ENCODE data around the gene TRPM6. TPM values are rescaled to one million over a fixed set of nuclear protein-coding genes. Genes with fewer than 3 reads are reported as not detected.
"Not testable (repeated sequence)": the region's sequence is repeated elsewhere in the genome, so short reads cannot be mapped to it uniquely, and the experiment has no call there.

TRPM6 gene, protein sequence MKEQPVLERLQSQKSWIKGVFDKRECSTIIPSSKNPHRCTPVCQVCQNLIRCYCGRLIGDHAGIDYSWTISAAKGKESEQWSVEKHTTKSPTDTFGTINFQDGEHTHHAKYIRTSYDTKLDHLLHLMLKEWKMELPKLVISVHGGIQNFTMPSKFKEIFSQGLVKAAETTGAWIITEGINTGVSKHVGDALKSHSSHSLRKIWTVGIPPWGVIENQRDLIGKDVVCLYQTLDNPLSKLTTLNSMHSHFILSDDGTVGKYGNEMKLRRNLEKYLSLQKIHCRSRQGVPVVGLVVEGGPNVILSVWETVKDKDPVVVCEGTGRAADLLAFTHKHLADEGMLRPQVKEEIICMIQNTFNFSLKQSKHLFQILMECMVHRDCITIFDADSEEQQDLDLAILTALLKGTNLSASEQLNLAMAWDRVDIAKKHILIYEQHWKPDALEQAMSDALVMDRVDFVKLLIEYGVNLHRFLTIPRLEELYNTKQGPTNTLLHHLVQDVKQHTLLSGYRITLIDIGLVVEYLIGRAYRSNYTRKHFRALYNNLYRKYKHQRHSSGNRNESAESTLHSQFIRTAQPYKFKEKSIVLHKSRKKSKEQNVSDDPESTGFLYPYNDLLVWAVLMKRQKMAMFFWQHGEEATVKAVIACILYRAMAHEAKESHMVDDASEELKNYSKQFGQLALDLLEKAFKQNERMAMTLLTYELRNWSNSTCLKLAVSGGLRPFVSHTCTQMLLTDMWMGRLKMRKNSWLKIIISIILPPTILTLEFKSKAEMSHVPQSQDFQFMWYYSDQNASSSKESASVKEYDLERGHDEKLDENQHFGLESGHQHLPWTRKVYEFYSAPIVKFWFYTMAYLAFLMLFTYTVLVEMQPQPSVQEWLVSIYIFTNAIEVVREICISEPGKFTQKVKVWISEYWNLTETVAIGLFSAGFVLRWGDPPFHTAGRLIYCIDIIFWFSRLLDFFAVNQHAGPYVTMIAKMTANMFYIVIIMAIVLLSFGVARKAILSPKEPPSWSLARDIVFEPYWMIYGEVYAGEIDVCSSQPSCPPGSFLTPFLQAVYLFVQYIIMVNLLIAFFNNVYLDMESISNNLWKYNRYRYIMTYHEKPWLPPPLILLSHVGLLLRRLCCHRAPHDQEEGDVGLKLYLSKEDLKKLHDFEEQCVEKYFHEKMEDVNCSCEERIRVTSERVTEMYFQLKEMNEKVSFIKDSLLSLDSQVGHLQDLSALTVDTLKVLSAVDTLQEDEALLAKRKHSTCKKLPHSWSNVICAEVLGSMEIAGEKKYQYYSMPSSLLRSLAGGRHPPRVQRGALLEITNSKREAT (N-terminal part only)
- total RNA-seq (2014; rRNA removed) = not detected in 2 replicates
- 0.01 TPM for polyA plus RNA-seq (2012)

DNA sequence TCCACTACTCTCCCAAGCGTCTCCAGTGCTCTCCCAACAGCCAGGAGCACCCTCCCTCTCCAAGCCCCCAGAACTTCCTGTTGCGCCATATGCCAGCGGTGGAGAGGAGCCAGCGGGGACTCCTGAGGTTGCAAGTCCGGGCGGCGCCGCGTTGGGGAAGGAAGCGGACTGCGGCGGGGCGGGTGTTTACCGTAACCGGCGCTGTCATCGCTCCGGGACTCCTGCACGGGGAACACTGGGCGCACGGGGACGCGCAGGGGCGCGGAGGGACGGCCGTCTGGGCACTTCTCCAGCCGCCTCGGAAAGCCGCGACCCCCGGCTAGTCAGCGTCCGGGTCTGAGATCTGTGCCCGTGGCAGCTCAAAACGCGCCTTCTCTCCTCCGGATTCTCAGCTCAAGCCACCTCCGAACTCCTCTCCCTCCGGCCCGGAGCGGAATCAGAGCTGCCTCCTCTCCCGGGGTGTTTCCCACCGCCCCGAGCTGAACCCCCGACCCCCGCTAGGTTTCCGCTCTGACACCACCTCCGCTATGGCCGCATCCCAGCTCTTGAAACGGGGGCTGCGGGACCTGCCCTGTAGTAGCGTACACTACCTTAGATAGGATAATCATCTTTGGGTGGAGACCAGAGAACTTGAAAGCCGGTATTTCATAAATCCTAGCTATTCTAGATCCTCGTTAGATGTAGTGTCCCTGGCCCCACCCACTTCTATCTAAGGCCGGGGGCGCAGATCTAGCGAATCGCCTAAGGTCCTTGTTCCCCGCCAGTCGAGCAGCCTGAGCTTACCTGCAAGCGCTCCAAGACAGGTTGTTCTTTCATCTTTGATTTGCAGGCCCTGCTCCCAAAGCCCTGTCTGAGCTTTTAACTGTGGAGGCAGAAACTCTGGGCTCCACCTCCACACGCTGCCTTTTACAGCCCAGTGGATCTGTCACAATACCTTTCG is at the start of gene TRPM6:
TRPM6 (minus strand) TSS at position 881 of the 940 bp plus-strand sequence; CDS start at position 816, 65 bp downstream.
- peak; percentile 45 for DNase-seq (ENCODE audit: low read depth)

DNA sequence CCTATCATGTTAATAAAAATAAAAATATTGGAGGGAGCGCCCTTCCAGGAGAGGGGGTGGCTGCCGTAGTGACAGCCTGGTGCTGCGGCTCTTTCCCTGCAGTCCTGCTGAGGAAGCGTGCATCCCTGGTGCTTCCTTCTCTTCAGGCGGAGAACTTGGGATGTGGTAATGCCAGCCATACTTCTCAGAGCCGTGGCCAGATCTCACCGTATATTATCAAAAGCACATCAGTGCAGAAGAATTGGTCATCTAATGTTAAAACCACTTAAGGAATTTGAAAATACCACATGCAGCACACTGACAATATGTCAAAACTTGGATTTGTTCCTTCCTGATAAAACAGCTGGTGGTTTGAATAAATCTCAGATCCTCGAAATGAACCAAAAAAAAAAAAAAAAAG is 47.3 kb upstream of the TRPM6 start:
- DNase-seq (ENCODE audit: low read depth) = peak; percentile 66

DNA sequence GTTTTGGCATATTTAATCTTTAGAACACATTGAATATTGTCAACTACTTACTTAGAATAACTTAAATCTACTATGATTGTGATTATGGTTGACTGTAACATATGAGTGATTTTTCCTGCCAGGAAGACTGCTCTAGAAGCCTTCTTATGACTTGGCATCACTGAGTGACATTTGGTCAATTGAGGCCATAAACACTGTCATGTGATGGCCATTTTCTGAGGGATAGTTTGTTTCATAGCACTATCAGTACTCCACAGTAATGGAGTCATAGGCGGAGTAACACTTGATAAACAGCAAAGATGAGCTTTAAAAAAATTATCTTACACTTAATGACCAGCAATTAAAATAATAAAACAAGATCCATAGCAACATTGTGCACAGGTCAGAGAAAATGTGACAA is 34.0 kb upstream of the TRPM6 start:
- DNase-seq (ENCODE audit: low read depth) = no peak

DNA sequence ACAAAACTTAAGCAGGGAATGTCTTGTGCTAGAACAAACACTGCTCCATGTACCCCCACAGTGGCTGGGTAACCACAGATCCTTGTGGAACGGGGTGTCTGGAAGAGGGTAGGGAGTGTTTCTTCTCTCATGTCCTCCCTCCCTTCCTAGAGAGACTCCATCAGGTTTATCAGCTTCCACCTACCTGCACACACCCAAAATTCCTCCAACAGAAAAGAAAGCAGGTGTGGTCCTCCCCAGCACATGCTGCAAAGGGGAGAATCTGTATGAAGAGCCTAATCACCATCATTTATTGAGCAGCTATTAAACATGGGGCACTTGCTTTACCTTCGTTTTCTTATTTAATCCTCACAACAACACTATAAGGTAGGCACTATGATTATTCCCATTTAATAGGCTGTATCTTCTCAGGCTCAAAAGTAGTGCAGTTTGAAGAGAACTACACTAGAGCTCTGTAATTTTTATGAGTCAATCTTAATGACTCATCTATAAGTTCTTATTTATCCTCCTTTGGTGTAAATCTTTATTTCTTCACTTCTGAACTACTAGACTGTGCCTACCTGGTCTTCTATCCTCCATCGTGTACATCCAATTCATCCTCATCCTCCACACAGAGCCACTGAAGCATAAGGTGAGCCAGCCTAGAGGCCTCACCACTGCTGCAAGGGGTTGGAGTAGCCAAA is 33.4 kb upstream of the TRPM6 start:
- DNase-seq (ENCODE audit: low read depth) = no peak

DNA sequence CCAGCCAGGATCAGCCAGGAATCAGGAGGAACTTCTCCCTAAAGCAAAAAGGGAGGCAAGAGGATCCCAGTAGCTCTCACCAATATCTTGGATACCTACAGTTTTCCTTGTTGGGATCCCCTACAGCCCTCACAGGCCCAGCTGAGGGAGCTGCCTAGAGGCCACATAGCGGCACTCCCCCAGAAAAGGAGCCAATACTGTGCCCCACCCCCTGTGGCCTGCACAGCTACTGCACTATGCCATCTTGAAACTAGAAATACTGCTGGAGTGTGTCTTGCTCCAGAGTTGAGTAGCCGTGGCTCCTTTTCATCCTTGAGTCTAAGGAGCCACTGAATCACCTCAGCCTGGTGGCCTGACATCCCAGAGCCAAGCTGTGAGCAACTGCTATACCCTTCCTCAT is 22.3 kb upstream of the TRPM6 start:
- DNase-seq (ENCODE audit: low read depth) = no peak

DNA sequence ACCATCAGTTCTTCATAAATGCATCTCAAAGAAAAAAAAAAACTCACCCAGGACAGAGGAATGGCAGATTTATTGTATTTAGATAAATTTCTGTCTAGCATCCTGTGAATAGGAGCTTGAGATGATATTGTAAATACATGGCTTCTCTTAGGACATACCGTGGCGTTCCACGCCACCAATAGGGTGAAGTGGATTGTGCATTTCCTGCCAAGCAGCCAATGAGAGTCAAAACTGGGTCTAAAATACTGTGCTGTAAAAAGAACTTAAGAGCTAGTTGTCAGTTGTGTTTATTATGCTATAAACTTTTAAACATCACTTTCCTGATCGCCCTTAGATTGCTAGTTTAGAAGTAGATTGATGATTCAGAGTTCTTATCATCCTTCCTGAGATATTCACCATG is 20.9 kb upstream of the TRPM6 start:
- no peak for DNase-seq (ENCODE audit: low read depth)

DNA sequence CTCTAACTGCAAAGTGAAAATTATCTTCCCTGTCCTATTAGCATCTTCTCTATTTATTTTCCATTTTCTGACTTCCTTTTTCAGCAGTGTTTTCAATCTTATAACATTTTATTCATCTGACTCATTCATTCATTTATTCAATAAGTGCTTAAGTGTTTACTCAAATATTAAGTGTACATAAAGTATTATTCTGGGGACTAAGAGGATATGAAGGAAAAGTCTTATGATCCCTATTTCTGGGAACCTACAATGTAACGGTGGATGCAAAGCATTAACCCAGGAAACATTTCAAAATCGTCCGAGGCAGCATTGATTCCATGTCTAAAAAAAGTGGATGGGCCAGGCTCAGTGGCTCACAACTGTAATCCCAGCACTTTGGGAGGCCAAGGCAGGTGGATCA is 19.4 kb upstream of the TRPM6 start:
- no peak for DNase-seq (ENCODE audit: low read depth)

DNA sequence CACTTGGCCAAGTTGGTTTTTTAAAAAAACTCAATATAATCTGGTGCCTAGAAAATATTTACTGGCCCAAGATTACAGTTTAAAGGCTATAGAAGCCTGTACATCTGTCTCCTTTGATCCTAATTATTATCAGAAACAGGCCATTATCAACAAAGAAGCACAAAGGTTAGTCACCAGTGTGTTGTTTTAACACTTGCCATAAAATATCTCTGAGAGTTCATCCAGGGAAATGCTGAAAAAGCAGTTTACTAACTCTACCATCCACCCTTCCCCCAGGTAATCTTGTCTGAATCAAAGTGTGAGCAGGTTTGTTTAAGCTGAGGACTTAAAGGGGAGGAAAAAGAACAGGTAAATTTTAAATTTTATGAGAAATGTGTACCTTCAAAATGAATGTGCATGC is 13.3 kb upstream of the TRPM6 start:
- no peak for DNase-seq (ENCODE audit: low read depth)

DNA sequence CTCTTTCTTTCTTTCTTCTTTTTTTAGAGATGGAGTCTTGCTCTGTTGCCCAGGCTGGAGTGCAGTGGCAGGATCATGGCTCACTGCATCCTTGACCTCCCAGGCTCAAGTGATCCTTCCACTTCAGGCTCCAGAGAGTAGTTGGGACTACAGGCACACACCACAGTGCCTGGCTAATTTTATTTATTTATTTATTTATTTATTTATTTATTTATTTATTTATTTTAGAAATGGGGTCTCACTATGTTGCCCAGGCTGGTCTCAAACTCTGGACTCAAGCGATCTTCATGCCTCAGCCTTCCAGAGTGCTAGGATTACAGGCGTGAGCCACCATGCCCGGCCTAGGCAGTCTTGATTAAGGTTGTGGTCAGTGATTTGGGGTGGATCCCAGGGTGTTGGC is 728 bp upstream of the TRPM6 start:
- not testable (repeated sequence) for DNase-seq (ENCODE audit: low read depth)

DNA sequence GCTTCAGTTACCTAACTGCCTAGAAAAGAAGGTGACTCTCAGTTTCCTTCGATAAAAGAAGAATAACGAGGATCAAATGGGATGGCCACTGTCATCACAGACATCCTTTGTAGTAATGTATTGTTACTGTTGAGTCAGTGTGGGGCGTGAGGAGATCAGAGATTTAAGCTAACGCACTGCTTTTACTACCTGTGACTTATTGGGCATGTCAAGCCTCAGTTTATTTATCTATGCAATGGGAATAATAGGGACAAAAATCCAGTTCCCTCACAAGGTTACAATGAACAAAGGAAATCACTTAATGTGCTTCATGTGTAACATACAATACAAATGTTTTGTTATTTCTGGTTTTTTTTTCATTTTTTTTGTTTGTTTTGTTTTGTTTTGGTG is 255 bp upstream of the TRPM6 start:
- DNase-seq (ENCODE audit: low read depth) = no peak

DNA sequence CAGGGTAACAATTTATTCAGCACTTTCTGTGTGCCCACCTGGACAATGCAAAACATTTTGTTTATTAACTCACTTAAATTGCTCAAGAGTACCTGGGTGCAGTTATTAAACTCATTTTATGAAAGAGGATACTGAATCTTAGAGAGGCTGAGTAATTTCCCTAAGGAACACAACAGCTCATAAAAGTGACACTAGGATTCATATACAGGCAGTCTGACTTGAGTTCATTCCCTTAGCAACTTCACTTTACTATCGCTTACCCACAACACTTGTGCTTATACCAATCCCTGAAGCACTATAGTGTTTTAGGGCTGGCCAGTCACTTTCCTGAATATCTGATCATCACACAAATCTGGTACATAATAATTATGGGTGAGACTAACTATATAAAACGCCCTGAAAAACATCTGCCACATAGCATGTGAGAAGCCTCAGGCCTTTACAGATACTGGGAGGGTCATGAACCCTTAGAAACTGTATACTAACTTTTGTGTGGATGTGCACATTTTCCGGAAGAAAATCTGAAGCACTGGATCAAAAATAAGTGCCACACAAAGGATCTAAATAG is 11.3 kb downstream of the TRPM6 start:
- DNase-seq (ENCODE audit: low read depth) = no peak

DNA sequence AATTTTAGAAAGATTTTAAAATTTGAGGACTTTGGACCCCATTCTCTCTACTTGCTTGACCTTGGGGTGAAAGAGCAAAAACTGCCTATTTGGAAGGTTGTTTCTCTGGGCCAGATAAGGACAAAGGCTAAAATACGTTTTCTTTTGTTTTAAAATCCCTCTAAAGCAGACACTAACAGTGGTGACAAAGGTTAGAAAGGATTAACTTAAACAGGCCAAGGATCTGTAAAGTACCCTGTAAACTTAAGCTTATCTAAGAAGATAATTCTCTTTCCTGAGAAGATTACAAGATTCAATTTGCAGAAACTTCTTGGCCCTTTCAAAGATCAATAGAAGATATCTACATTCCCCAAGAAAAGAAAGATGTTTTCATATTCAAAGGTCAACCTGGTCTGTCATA is 12.1 kb downstream of the TRPM6 start:
- no peak for DNase-seq (ENCODE audit: low read depth)

DNA sequence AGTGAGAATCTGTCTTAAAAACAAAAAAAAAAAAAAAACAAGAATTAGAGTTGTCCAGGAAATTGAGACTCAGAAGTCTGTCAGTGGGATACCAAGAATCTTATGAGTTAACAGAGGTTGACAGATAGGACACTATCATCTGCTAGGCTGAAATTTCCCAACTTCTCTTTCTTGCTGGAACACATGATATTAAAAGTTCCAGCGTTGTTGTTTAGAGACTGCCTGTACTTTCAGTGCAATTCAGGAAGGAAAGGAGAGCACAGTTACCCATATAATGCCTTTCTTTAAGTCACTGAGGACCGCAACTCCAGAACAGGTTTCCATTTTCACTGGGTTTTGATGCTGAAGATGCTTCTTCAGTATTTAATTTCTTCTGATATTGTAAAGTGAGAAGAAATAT is 13.5 kb downstream of the TRPM6 start:
- DNase-seq (ENCODE audit: low read depth) = no peak

DNA sequence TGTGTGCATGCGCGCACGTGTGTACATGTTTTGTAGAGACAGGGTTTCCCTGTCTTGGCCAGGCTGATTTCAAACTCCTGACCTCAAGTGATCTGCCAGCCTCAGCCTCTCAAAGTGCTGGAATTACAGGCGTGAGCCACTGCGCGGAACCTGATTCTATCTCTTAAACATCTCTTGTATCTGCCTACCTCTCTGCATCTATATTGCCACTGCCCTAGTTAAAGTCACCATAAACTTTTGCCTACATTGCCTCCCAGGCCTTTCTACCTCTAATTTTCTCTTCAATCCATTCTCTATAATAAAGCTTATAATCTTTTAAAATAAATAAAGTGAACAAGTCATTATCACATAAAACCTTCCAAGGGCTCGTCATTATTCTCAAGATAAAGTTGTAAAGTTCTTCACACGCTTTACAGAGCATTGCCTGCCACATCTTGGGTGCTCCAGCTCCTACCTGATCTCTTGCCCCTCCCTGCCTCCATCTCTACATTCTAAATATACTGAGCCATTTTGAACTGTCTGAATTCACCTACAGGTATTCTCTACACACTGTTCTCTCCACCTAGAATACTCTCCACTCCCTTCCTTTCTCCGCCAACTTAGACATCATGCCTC is 15.0 kb downstream of the TRPM6 start:
- DNase-seq (ENCODE audit: low read depth) = no peak

DNA sequence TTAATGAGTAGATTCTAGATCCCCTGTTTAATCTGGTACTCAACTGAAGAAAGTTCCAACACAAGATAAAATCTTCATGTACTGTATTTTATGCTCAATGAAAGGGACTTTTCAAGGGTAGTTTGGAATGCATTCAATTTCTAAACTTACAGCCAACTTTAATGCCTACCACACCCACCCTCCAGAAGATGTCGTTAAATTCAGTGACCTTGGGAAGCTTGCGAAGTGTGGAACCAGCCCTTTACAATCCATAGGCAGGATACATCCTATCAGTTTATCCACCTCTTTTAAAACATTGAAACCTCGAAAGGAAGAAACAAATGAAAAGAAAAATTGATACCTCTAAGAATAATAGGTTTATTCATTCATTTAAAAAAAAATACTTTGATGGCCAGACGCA is 20.2 kb downstream of the TRPM6 start:
- no peak for DNase-seq (ENCODE audit: low read depth)

DNA sequence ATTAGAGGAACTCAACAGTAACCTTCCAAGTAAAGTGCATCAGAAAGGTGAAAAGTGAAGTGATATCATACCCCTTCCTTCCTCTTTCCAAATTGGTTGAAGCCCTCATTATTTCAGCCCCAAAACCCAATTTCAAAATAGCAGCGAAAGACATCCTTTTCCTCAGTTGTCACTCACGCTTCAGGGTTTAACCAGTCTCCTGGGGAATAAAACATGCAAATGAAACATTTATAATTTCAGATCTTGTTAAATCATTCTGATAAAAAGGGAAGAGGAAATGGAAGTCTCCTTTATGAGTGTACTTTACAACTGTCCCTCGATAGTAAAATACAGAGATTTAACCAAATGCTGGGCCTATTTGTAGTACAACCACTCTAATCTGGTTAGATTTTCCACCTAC is 22.5 kb downstream of the TRPM6 start:
- DNase-seq (ENCODE audit: low read depth) = no peak

DNA sequence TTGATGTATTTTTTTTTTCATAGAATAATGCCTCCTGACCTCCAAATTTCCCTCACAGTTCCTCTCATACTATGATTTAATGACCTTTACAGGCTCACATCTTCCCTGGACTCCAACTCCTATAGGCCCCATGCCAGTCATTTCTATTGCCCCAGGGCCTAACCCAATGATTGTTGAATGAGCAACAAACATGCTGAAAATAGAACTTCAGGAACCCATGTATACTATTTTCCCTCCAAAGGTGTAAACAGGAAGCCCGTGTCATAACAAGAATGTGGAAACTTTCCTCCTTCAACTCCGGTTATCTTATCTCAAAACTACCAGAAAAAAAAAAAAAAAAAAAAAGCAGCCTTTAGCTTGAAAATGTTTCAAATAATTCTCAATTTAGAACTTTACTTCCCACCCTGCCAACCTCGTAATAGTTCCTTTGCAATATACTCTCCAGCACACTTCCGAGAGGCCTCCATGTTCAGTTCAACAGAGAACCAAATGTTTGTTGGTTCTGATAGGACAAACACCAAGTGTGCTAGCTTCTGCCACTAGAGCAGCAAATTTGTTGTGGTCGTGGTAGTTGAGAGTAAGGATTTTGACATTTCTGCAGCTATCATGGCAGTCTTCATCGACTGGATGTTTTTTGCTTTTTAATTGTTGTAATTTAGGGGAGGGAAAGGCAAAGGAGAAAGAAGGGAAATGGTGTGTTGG is 25.8 kb downstream of the TRPM6 start:
- no peak for DNase-seq (ENCODE audit: low read depth)

DNA sequence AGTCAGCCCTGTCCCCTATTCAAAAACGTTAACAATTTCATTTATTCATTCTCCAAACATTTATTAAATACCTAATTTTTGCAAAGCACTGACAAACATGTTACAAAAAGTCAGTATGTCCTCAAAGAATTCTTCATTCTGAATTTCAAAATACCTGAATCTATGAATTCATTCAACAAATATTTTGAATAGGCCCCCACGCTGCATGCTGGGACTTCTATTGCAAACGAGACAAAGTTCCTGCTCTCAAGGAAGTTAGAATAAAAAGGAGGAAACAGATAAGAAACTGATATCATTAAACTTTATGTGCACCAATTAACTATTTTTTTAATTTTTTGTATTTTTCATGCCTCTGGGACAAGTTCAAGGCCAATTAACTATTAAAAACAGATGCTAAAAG is 26.6 kb downstream of the TRPM6 start:
- DNase-seq (ENCODE audit: low read depth) = no peak

DNA sequence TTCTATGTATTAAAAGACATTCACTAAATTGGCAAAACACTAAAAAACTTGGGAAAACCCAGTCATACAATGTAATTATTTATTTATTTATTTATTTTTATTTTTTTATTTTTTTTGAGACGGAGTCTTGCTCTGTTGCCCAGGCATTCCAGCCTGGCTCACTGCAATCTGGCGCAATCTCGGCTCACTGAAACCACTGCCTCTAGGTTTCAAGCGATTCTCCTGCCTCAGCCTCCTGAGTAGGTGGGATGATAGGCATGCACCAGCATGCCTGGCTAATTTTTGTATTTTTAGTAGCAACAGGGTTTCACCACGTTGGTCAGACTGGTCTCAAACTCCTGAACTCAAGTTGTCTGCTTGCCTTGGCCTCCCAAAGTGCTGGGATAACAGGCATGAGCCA is 27.5 kb downstream of the TRPM6 start:
- DNase-seq (ENCODE audit: low read depth) = not testable (repeated sequence)
